GM12801 (cell line): ENCODE data around the gene HGS.

ENCODE experiments used
- TF ChIP-seq, protein P1 (sequence below): IDR thresholded peaks from one replicate; pipeline ENCODE4 v1.5.1; 2011; ENCODE audit warnings: control low read depth; ENCODE audit not compliant: insufficient read length; ENCODE audit errors: extremely low read depth

HGS gene

DNA sequence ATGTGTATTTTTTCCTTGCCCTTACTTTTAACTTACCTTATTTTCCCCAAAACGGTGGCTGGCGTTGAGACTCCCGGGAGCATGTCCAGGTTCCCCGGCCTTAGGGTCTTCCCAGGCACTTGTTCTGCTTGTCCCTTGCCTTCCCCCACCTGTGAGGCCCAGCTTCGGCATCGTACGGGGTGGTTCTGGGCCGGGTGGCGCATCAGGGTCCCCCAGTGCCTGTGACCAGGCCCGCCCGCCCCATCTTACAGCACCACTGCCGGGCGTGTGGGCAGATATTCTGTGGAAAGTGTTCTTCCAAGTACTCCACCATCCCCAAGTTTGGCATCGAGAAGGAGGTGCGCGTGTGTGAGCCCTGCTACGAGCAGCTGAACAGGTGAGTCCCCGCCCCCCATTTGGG is 7.4 kb downstream of the HGS start:
- TF ChIP-seq, protein P1, sequence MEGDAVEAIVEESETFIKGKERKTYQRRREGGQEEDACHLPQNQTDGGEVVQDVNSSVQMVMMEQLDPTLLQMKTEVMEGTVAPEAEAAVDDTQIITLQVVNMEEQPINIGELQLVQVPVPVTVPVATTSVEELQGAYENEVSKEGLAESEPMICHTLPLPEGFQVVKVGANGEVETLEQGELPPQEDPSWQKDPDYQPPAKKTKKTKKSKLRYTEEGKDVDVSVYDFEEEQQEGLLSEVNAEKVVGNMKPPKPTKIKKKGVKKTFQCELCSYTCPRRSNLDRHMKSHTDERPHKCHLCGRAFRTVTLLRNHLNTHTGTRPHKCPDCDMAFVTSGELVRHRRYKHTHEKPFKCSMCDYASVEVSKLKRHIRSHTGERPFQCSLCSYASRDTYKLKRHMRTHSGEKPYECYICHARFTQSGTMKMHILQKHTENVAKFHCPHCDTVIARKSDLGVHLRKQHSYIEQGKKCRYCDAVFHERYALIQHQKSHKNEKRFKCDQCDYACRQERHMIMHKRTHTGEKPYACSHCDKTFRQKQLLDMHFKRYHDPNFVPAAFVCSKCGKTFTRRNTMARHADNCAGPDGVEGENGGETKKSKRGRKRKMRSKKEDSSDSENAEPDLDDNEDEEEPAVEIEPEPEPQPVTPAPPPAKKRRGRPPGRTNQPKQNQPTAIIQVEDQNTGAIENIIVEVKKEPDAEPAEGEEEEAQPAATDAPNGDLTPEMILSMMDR = no peak

DNA sequence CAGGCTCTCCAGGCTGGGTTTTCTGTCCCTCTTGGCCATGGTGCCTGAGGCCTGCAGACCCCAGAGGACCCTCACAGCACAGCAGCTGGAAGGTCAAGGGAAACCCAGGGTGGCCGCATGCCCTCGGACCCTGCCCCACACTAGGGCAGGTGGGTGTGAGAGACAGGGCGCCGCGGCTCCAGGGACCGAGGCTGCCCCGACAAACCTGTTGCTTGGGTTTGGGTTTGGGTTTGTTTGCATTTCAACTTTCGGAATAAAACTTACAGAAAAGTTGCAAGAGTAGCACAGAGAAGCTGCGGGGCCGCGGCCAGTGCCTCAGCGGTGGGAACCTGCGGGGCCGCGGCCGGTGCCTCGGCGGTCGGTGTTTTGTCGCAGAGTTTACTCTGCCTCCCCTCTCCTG is 7.8 kb downstream of the HGS start:
- TF ChIP-seq, protein P1 = no peak

DNA sequence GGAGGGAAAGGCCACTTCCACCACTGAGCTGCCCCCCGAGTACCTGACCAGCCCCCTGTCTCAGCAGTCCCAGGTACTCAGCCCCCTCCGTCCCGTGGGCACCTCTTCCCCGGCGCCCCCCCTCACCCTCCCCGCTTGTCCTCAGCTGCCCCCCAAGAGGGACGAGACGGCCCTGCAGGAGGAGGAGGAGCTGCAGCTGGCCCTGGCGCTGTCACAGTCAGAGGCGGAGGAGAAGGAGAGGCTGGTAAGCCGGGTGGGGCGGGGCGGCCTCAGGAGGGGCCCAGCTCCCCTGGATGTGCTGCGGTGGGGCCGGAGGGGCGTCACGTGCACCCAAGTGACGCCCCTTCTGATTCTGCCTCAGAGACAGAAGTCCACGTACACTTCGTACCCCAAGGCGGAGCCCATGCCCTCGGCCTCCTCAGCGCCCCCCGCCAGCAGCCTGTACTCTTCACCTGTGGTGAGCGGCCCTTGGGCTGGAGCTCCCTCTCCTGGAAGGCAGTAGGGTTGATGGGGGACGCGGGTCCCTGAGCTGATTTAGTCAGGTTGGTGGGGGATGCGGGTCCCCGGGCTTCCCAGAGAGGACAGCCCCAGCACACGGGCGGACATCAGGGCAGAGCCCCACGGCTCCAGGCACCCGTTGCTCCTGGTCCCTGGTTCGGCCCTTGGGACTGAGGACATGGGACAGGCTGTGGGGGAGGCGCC is 9.8 kb downstream of the HGS start:
- TF ChIP-seq, protein P1 = no peak

DNA sequence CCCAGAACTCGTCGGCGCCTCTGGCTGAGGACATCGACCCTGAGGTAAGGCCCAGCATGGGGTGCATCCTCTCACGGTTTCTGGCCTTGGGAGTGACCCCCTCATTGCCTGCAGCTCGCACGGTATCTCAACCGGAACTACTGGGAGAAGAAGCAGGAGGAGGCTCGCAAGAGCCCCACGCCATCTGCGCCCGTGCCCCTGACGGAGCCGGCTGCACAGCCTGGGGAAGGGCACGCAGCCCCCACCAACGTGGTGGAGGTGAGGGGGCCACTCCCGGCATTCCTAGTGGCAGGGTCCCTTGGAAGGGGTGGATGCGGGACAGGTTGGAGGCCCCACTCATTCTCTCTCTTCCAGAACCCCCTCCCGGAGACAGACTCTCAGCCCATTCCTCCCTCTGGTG is 11.0 kb downstream of the HGS start:
- TF ChIP-seq, protein P1 = no peak

DNA sequence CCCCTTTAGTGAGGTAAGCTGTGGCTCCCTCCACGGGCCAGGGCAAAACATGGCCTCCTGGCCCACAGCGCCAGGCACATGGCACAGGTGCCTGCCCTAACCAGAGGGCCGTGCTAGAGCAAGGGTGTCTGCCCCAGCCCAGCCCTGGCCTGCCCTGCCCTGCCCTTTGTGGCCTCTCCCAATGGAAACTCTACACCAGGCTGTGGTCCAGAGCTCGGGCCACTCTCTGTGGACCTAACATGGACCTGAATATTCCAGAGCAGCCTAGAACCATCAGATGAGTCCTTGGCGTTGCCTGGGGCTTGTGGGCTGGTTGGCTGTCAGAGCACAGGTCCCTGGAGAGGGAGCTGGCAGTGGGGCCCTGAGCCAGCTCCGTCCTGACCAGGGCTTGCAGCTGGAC is 11.4 kb downstream of the HGS start:
- TF ChIP-seq, protein P1 = no peak

DNA sequence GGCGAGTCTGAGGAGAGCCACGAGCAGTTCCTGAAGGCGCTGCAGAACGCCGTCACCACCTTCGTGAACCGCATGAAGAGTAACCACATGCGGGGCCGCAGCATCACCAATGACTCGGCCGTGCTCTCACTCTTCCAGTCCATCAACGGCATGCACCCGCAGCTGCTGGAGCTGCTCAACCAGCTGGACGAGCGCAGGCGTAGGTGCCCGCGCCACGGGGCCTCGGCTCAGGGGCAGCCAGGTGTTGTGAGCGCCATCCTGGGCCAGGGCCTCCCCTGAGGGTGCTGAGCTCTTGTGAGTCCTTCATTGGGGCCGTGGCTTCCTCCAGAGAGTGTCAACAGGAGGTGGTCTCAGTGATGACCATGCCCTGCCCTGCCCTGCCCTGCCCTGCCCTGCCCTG is 12.0 kb downstream of the HGS start:
- TF ChIP-seq, protein P1 = no peak

DNA sequence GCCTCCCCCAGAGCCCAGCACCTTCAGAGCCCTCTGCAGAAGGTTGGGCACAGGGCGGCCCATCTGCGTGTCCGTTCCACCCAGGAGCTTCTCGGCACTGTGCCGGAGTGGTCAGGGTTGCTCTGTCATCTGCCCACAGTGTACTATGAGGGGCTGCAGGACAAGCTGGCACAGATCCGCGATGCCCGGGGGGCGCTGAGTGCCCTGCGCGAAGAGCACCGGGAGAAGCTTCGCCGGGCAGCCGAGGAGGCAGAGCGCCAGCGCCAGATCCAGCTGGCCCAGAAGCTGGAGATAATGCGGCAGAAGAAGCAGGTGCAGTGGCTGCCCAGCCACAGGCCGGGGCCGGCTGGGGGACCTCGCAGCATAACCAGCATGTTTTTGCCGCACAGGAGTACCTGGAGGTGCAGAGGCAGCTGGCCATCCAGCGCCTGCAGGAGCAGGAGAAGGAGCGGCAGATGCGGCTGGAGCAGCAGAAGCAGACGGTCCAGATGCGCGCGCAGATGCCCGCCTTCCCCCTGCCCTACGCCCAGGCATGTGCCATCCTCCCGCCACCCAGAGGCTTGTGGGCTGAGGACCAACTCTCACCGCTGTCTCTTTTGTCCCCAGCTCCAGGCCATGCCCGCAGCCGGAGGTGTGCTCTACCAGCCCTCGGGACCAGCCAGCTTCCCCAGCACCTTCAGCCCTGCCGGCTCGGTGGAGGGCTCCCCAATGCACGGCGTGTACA is 12.6 kb downstream of the HGS start:
- TF ChIP-seq, protein P1 = no peak
